NCI-H1694 treated with DMSO at 0.1 percent for 48 hours (cell line): Measurements from ENCODE around the gene HBG2.
"Not testable (repeated sequence)": the region's sequence is repeated elsewhere in the genome, so short reads cannot be mapped to it uniquely, and the experiment has no call there.

Experiments
- DNase-seq: peaks from one replicate; lab custom pipeline; 2025; lab: John Stamatoyannopoulos, UW

Gene HBG2

GRCh38 chr11:5249807-5250396 lies 4.7 kb downstream of the HBG2 start, which contains the start of gene HBG1:
Gene HBG1 (minus strand): TSS chr11:5249857. CDS start chr11:5249804, 53 bp downstream.
- not testable (repeated sequence) for DNase-seq

DNA sequence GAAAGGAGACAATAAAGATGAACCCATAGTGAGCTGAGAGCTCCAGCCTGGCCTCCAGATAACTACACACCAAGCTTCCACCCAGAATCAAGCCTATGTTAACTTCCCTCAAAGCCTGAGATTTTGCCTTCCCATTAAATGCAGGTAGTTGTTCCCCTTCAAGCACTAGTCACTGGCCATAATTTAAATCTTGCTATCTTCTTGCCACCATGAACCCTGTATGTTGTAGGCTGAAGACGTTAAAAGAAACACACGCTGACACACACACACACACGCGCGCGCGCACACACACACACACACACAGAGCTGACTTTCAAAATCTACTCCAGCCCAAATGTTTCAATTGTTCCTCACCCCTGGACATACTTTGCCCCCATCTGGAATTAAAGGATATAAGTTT lies 6.1 kb downstream of the HBG2 start:
- DNase-seq, result not testable (repeated sequence)

- DNase-seq, result no peak
Measured at GRCh38 chr11:5247472-5248192, 6.9 kb downstream of the HBG2 start.

- DNase-seq, result no peak
Measured at GRCh38 chr11:5246772-5247471, 7.7 kb downstream of the HBG2 start.

DNA sequence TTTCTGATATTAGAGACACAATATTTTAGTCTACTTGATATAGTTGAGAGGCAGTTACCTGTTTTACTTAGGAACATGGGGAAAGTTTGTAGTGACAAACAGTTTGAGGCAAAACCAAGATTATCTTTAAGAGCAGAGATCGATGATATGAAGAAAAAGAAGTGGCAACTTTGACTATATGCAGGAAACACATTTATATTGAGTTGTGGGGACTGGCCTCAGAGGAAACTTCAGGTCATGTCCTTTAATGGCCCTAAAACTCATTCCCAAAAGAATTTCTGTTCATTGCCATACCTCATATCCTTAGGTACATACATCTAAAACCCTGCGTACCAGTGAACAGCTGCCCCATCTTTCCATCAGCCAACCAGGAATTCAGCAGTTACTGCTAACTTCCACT lies 9.4 kb downstream of the HBG2 start:
- DNase-seq, result no peak

- no peak for DNase-seq
Measured at GRCh38 chr11:5243816-5244180, 10.8 kb downstream of the HBG2 start.

DNA sequence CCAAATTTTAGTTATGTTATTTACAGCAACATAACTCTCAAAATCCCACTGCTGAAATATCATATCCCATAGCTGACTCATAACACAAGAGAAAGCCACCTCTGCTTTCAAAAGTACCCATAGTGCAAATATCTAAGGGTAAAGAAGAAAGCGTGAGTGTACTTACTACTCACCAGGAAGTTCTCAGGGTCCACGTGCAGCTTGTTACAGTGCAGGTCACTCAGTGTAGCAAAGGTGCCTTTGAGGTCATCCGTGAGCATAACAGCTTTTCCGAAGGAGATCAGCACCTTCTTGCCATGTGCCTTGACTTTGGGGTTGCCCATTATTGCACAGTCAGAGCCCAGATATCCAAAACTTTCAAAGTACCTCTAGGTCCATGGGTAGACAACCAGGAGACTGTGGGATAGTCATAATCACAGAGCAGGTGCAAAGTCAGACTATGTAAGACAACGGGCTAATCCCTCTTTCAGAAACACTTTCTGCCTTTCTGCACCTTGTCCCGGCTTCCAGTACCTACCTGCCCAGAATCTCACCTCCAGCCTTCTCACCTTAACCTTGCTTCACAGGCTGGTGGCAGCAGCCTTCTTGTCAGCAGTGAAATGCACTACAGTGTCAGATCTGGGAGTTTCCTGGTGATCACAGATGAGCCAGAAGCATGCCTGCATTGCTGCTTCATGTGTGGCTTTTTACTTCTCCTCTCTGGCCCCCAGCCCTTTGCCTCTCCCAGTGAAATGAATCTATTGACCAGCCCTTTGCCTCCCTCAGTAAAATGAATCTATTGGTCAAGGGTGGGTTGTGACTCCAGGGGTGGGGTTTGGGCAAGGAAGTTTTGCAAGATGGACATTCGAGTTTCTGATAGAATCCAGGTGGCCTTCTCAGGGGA lies 11.4 kb downstream of the HBG2 start:
- no peak for DNase-seq

DNA sequence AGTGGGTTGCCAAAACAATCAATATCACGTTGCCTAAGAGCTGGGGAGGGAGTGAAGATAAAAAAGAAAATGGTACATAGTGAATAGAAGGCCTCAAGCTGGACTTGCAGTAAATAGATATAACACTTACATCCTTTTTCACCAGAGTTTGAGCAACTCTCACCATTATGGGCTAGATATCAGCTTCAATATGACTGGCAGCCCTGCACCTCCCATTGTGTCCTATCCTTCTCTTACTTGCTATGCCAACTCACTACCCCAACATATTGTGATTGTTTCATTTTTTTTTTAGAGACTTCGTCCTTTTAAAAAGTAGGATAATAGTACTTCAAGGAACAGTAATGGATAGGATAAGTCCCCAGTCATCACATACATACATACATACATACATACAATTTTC lies 12.4 kb downstream of the HBG2 start:
- DNase-seq, result no peak

GRCh38 chr11:5241458-5241857 lies 13.1 kb downstream of the HBG2 start:
- no peak for DNase-seq

DNA sequence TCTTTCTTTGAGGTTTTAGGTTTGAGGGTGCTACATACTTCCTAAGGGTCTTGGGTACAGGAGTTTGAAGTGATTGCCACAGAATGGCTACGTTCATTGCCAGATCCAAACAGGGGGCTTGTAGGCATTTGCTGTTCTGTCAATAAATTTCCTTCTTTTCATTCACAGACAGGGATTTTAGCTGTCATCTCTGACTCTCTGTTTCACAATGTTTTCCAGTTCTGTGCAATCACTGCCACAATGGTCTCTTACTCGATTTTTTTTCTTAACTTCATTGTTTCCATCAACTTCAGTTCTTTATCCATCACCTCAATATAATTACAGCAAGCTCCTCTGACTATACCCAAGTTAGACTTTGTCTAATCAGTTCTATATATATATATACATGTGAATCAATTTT lies 14.1 kb downstream of the HBG2 start:
- DNase-seq, result no peak

DNA sequence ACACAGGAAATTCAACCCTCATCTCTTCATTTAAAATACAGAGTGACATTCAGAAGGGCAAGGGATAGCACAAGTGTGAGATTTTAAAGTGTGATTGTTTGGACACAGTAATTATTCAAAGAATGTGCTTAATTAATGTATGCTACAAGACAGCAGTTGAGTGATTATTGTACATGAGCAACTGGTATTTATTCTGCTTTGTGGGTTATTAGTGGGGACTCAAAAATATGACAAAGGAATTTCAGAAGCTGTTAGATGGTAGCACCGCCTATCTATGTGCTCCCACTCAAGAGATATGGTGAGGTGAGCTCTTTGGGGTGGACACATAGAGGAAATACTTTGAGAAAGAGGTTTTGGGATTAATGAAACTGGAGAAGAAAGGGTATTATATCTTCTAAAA lies 14.5 kb downstream of the HBG2 start:
- no peak for DNase-seq

DNA sequence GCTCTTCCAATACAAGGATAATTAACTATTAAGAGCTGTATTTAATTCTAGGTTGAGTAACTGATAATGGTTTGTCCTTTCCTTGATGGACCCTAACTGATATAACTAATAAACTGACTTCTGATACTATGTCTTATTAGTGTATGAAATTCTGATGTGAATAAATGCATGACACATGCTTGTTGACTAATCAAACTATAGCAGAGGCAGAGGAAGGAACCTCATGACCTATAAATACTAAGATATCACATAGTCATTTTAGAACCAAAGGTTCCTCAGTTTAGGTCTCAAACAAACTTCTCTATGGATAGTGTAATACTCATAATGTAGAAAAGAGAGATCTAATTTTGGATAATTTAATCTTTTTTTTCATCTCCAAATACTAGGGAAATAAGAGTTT lies 15.5 kb downstream of the HBG2 start:
- no peak for DNase-seq

- DNase-seq, result no peak
Measured at GRCh38 chr11:5238486-5238885, 16.1 kb downstream of the HBG2 start.

GRCh38 chr11:5237420-5237819 lies 17.2 kb downstream of the HBG2 start:
- DNase-seq, result no peak

GRCh38 chr11:5235364-5236095 lies 19.1 kb downstream of the HBG2 start:
- no peak for DNase-seq

- no peak for DNase-seq
Measured at GRCh38 chr11:5234381-5234834, 20.2 kb downstream of the HBG2 start, which contains the start of gene HBD. Gene HBD (minus strand): TSS chr11:5234483. CDS start chr11:5234433, 50 bp downstream.

GRCh38 chr11:5233307-5233706 lies 21.3 kb downstream of the HBG2 start:
- DNase-seq, result no peak

GRCh38 chr11:5232821-5233220 lies 21.8 kb downstream of the HBG2 start:
- DNase-seq, result no peak

- DNase-seq, result no peak
Measured at GRCh38 chr11:5232176-5232575, 22.4 kb downstream of the HBG2 start.

DNA sequence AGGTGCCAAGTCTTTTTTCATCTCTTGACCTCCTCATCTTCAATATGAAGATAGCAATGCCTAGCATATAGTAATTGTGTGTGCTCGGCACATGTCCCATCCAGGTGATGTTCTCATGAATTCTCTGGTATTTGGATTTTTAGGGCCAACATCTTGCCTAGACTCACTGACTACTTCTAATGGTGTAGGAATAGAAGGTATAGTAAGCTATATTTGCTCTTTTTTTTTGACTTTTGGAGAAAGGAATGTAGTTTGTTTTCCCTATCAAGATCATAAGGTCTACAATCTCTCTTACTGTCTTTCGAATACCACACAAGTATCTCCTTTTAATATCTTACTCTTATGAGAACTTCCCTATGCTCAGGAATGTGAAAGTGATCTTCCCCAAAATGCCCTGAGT lies 23.5 kb downstream of the HBG2 start:
- no peak for DNase-seq

DNA sequence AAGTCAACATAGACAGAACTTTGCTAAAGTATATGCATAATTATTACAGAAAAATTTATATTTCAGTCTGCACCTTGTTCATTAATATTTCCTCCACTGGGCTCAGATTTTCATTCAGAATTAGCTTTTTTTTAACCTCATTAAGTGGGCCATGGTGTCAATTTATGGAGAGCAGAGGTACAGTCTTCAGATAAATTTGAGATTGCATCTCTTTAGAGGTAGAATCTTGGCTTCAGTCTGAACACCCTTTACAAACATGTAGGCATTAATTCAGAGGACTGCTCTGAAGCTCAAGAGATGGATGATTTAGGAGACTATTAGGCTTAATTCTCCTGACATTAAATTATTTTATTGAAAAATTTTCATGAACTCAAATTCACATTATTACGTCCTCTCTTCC lies 24.3 kb downstream of the HBG2 start:
- DNase-seq, result no peak
